ENCODE results near the gene GRM7. TPM values are rescaled to one million over a fixed set of nuclear protein-coding genes. Genes with fewer than 3 reads are reported as not detected.

The GRM7 gene
- total and polyA plus RNA-seq, 2 experiments from 2014 or later, result 0.40 TPM; not detected in 1

DNA sequence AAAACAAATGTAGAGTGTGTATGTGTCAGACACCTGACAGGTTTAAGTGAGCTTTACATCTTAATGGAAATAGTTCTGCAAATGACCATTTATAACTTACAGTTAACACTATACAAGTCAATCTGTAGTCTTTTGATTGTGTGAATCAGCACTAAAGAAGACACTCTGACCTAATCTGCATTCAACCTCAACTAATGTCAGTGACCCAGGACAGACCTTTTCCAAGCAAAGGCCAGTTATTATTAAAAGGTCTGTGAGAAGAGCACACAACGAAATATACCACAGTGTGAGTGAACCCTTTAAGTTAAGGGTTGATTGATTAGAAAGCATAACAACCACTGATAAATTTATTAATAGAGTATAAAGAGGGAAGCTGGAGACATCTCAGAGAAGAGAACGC, 878.8 kb downstream of the GRM7 start (continued):
- TF ChIP-seq, protein P1, sequence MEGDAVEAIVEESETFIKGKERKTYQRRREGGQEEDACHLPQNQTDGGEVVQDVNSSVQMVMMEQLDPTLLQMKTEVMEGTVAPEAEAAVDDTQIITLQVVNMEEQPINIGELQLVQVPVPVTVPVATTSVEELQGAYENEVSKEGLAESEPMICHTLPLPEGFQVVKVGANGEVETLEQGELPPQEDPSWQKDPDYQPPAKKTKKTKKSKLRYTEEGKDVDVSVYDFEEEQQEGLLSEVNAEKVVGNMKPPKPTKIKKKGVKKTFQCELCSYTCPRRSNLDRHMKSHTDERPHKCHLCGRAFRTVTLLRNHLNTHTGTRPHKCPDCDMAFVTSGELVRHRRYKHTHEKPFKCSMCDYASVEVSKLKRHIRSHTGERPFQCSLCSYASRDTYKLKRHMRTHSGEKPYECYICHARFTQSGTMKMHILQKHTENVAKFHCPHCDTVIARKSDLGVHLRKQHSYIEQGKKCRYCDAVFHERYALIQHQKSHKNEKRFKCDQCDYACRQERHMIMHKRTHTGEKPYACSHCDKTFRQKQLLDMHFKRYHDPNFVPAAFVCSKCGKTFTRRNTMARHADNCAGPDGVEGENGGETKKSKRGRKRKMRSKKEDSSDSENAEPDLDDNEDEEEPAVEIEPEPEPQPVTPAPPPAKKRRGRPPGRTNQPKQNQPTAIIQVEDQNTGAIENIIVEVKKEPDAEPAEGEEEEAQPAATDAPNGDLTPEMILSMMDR (conservative IDR thresholded peaks at IDR 0.05; ENCODE audit: low read depth in 2 of 2), result no peak
- TF ChIP-seq EZH2 (IDR thresholded peaks at IDR 0.05; ENCODE audit: low read depth, unreplicated experiment) (no peak), ZNF331 (CRISPR knock-in tag; IDR thresholded peaks at IDR 0.05; ENCODE audit: low read depth) (no peak), EZH2phosphoT487 (IDR thresholded peaks at IDR 0.05; ENCODE audit: unreplicated experiment) (no peak), POLR2AphosphoS5 (IDR thresholded peaks at IDR 0.05; ENCODE audit: low read depth) (no peak)
- TF ChIP-seq, protein P2, sequence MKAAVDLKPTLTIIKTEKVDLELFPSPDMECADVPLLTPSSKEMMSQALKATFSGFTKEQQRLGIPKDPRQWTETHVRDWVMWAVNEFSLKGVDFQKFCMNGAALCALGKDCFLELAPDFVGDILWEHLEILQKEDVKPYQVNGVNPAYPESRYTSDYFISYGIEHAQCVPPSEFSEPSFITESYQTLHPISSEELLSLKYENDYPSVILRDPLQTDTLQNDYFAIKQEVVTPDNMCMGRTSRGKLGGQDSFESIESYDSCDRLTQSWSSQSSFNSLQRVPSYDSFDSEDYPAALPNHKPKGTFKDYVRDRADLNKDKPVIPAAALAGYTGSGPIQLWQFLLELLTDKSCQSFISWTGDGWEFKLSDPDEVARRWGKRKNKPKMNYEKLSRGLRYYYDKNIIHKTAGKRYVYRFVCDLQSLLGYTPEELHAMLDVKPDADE (IDR thresholded peaks at IDR 0.05), result no peak

DNA sequence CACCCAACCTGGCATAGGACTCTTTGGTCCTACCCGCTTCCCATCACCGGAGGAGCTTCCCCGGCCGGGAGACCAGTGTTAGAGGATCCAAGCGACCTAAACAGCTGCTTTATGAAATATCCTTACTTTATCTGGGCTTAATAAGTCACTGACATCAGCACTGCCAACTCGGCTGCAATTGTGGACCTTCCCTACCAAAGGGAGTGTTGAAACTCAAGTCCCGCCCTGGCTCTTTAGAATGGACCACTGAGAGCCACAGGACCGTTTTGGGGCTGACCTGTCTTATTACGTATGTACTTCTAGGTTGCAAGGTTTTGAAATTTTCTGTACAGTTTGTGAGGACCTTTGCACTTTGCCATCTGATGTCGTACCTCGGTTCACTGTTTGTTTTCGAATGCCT, 879.5 kb downstream of the GRM7 start:
- Mint-ChIP-seq H3K27ac (no peak overlapping the region), H3K4me3 (no peak overlapping the region), H3K27me3 (ENCODE audit: insufficient read depth, low read depth, poor library complexity) (peaks cover 2% of the 10 kb centered on the region), H3K9me3 (no peaks in the 10 kb centered on the region), H3K4me1 (no peaks in the 10 kb centered on the region), H3K36me3 (ENCODE audit: low read depth) (no peaks in the 10 kb centered on the region)
- Histone ChIP-seq H4K20me1 (replicated peaks; ENCODE audit: insufficient read depth) (no peaks in the 10 kb centered on the region), H3F3A (replicated peaks; ENCODE audit: low read depth) (no peaks in the 10 kb centered on the region), H3K4me3 (no peak overlapping the region), H3K27me3 (ENCODE audit: insufficient read depth) (no peaks in the 10 kb centered on the region), H2AFZ (no peak overlapping the region; the same call in 1 of the 2 replicates), H3K9me2 (ENCODE audit: insufficient read depth) (peaks cover 9% of the 10 kb centered on the region), H3K4me2 (no peak overlapping the region), H3K79me2 (replicated peaks; ENCODE audit: insufficient read depth) (no peaks in the 10 kb centered on the region), H3K4me1 (ENCODE audit: insufficient read depth) (no peaks in the 10 kb centered on the region), H3K36me3 (ENCODE audit: insufficient read depth) (no peaks in the 10 kb centered on the region), H3K27ac (ENCODE audit: low read depth) (no peak overlapping the region)
- DNase-seq (ENCODE audit: low spot score) (no peak), ATAC-seq (no peak)
- TF ChIP-seq JUNB (IDR thresholded peaks at IDR 0.05; ENCODE audit: unreplicated experiment) (no peak), NANOG (IDR thresholded peaks at IDR 0.05; ENCODE audit: borderline replicate concordance) (no peak), CREB1 (CRISPR knock-in tag; IDR thresholded peaks at IDR 0.05; ENCODE audit: low read depth) (no peak), POLR2AphosphoS5 (IDR thresholded peaks at IDR 0.05; ENCODE audit: low read depth) (no peak), EZH2 (IDR thresholded peaks at IDR 0.05; ENCODE audit: low read depth, unreplicated experiment) (no peak), ZNF331 (CRISPR knock-in tag; IDR thresholded peaks at IDR 0.05; ENCODE audit: low read depth) (no peak), EZH2phosphoT487 (IDR thresholded peaks at IDR 0.05; ENCODE audit: unreplicated experiment) (no peak)
- TF ChIP-seq, protein P3, sequence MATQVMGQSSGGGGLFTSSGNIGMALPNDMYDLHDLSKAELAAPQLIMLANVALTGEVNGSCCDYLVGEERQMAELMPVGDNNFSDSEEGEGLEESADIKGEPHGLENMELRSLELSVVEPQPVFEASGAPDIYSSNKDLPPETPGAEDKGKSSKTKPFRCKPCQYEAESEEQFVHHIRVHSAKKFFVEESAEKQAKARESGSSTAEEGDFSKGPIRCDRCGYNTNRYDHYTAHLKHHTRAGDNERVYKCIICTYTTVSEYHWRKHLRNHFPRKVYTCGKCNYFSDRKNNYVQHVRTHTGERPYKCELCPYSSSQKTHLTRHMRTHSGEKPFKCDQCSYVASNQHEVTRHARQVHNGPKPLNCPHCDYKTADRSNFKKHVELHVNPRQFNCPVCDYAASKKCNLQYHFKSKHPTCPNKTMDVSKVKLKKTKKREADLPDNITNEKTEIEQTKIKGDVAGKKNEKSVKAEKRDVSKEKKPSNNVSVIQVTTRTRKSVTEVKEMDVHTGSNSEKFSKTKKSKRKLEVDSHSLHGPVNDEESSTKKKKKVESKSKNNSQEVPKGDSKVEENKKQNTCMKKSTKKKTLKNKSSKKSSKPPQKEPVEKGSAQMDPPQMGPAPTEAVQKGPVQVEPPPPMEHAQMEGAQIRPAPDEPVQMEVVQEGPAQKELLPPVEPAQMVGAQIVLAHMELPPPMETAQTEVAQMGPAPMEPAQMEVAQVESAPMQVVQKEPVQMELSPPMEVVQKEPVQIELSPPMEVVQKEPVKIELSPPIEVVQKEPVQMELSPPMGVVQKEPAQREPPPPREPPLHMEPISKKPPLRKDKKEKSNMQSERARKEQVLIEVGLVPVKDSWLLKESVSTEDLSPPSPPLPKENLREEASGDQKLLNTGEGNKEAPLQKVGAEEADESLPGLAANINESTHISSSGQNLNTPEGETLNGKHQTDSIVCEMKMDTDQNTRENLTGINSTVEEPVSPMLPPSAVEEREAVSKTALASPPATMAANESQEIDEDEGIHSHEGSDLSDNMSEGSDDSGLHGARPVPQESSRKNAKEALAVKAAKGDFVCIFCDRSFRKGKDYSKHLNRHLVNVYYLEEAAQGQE (IDR thresholded peaks at IDR 0.05; ENCODE audit: unreplicated experiment), result no peak
- TF ChIP-seq, protein P4, sequence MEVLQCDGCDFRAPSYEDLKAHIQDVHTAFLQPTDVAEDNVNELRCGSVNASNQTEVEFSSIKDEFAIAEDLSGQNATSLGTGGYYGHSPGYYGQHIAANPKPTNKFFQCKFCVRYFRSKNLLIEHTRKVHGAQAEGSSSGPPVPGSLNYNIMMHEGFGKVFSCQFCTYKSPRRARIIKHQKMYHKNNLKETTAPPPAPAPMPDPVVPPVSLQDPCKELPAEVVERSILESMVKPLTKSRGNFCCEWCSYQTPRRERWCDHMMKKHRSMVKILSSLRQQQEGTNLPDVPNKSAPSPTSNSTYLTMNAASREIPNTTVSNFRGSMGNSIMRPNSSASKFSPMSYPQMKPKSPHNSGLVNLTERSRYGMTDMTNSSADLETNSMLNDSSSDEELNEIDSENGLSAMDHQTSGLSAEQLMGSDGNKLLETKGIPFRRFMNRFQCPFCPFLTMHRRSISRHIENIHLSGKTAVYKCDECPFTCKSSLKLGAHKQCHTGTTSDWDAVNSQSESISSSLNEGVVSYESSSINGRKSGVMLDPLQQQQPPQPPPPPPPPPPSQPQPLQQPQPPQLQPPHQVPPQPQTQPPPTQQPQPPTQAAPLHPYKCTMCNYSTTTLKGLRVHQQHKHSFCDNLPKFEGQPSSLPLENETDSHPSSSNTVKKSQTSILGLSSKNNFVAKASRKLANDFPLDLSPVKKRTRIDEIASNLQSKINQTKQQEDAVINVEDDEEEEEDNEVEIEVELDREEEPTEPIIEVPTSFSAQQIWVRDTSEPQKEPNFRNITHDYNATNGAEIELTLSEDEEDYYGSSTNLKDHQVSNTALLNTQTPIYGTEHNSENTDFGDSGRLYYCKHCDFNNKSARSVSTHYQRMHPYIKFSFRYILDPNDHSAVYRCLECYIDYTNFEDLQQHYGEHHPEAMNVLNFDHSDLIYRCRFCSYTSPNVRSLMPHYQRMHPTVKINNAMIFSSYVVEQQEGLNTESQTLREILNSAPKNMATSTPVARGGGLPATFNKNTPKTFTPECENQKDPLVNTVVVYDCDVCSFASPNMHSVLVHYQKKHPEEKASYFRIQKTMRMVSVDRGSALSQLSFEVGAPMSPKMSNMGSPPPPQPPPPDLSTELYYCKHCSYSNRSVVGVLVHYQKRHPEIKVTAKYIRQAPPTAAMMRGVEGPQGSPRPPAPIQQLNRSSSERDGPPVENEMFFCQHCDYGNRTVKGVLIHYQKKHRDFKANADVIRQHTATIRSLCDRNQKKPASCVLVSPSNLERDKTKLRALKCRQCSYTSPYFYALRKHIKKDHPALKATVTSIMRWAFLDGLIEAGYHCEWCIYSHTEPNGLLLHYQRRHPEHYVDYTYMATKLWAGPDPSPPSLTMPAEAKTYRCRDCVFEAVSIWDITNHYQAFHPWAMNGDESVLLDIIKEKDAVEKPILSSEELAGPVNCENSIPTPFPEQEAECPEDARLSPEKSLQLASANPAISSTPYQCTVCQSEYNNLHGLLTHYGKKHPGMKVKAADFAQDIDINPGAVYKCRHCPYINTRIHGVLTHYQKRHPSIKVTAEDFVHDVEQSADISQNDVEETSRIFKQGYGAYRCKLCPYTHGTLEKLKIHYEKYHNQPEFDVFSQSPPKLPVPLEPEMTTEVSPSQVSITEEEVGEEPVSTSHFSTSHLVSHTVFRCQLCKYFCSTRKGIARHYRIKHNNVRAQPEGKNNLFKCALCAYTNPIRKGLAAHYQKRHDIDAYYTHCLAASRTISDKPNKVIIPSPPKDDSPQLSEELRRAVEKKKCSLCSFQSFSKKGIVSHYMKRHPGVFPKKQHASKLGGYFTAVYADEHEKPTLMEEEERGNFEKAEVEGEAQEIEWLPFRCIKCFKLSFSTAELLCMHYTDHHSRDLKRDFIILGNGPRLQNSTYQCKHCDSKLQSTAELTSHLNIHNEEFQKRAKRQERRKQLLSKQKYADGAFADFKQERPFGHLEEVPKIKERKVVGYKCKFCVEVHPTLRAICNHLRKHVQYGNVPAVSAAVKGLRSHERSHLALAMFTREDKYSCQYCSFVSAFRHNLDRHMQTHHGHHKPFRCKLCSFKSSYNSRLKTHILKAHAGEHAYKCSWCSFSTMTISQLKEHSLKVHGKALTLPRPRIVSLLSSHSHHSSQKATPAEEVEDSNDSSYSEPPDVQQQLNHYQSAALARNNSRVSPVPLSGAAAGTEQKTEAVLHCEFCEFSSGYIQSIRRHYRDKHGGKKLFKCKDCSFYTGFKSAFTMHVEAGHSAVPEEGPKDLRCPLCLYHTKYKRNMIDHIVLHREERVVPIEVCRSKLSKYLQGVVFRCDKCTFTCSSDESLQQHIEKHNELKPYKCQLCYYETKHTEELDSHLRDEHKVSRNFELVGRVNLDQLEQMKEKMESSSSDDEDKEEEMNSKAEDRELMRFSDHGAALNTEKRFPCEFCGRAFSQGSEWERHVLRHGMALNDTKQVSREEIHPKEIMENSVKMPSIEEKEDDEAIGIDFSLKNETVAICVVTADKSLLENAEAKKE (CRISPR knock-in tag; IDR thresholded peaks at IDR 0.05), result no peak
- TF ChIP-seq, protein P2 (IDR thresholded peaks at IDR 0.05), result no peak
